GDM1 (cell line): ENCODE data around the gene ZDHHC12.

Experiments
- DNase-seq: peaks from one replicate; lab custom pipeline; 2025; lab: John Stamatoyannopoulos, UW

The ZDHHC12 gene, protein sequence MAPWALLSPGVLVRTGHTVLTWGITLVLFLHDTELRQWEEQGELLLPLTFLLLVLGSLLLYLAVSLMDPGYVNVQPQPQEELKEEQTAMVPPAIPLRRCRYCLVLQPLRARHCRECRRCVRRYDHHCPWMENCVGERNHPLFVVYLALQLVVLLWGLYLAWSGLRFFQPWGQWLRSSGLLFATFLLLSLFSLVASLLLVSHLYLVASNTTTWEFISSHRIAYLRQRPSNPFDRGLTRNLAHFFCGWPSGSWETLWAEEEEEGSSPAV

GRCh38 chr9:128723866-128724743 lies at the start of gene ZDHHC12:
Gene ZDHHC12, minus strand, starts transcription at chr9:128724127. Its CDS starts 34 bp downstream, at chr9:128724093.
- peak; percentile 99 for DNase-seq

DNA sequence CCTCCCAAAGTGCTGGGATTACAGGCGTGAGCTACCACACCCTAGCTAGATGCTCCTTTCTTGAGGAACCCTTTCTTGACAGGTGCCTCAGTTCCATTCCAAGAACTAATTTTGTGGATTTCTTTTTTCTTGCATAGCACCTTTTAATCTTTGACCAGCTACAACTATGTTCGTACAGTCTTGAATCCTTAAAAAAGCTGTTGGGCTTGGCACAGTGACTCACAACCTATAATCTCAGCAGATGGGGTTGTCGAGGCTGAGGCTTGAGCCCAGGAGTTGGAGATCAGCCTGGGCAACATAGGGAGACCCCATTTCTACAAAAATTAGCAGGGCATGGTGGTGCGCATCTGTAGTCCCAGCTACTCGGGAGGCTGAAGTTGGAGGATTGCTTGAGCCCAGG lies 49.1 kb upstream of the ZDHHC12 start:
- DNase-seq, result no peak

DNA sequence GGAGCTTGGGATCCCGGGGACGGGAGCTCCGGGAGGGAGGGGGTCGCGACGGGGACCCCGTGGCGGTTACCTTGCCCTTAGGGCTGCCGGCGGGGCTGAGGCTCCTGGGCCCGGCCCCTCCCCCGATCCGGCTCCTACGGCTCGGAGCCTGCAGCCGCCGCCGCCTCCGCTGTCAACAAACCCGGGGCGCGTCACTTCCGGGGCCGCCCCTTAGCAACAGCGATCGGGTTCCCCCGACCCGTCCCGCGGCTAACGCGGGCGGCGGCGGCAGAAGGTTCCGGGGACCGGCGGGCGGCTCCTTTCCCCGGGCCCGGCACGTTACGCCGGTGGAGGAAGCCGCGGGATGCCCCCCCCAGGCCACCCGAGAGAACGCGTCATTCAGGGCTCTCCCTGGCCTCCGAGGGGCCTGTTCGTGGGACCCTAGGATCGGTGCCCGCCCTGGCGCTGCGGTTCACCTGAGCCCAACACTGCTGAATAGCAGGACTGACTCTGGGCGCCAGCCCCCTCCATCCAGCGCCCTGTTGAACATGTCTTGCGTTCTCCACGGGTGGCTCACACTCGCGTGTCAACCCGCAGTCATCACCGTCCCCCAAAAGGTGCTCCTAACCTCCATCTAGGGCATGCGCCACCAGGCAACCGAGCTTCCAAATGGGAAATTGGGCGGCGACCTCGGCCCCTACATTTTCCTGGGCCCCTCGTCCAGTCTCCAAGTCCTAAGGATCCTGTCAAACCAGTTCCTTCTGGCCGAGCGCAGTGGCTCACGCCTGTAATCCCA lies 48.0 kb upstream of the ZDHHC12 start, which contains the start of gene ZER1:
ZER1 (minus strand) TSS at position 183 of the 775 bp plus-strand sequence. CDS start 16,362 bp downstream, outside the sequence.
- DNase-seq, result peak; percentile 82

DNA sequence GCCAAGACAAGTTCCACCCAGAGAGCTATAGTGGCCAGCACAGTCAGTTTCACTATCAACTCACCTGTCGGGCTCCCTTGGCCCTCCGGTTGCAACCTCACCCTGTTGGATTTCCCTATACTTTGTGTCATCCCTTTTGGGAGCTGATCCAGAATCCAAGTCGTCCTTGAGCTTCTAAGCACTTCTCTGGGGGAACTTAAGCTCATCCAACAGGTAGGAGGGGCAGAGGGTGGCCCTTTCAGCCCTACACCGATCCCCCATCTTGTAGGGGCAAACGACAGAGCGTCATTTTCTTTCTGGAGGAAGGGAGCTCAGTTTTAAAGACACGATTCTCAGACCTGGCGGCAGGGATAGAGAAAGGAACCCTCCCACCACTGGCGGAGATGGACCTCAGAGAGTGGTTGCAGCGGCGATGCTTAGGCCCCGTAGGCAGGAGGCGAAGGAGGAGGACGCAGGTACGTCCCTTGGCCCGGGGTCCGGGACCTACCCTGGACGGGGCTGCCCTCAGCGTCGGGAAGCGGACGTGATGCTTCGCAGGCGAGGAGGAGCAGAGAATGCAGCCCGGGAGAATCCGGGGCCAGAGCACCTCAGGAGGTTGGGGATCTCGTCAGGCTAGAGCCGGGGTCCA lies 47.3 kb upstream of the ZDHHC12 start:
- no peak for DNase-seq

- no peak for DNase-seq
Observed at GRCh38 chr9:128770286-128771030, 46.5 kb upstream of the ZDHHC12 start.

- DNase-seq, result no peak
Observed at GRCh38 chr9:128768606-128769005, 44.7 kb upstream of the ZDHHC12 start.

DNA sequence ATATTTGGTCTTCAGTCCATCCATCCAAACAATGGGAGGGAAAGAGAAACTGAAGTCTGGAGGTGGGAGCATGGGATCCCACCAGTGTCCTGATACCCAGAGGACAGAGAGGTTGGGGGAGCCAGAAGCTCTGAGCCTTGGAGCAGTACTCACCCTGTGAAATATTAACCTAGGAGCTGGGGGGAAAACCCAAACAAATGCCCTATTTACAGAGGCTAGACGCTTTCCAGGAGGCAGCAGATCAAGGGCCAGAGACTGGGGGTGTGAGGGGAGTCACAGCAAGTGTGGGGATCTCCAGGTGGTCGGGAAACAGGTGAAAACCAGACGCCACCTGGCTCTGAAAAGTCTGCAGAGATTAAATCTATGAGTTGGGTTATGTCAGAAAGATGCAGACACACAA lies 41.6 kb upstream of the ZDHHC12 start:
- no peak for DNase-seq

DNA sequence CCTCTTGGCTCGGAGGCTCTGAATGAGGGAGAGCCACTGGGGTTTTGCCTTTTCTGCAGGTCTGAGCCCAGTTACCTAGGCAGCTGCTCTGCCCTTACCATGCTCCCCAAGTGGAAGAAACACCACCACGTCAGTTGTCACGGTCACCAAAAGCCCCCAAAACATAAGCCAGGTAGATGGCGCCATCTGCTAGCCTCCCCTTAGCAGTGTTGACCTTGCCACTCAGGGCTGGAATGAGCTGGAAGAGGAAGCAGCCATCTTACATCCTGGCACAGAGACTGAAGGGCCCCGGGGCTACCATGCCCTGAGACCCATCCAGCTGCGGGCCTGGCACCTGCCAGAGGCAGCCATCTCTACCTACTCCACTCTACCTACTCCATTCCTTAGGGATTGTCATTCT lies 40.4 kb upstream of the ZDHHC12 start:
- DNase-seq, result no peak

DNA sequence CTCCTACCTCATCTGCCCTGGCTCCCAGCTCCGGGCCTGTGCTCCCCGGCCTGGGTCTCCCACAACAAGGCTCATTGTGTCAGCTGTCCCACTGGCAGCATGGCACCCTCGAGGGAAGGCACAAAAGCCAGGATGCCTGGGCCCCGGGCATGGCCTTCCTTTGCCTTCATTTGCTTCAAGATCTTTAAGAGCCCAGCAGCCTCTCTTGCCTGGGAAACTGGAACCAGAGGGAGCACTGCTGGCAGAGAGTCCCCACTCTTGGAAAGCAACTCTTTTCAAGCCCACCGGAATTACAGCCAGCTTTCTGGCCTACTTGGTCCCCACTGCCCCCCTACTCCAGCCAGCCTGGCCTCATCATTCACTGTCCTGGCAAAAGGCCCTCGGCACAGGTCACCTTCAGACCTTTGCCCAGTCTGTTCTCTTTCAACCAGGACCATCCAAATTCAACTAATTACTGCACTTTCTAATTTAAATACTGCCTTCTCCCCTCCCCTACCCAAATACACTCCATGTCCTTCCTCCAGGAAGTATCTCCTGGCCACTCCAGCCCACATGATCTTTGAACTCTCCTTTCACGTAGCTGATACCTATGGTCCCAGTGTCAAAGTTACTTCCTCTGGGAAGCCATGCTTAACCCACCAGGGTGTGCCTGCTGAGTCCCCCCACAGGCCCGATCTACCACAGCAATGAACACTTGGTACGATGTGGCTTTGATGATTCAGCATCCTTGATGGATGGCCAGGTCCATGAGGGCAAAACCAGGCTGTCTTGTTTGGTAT lies 38.9 kb upstream of the ZDHHC12 start:
- no peak for DNase-seq

GRCh38 chr9:128757602-128758001 lies 33.7 kb upstream of the ZDHHC12 start:
- DNase-seq, result no peak

GRCh38 chr9:128753627-128754026 lies 29.7 kb upstream of the ZDHHC12 start:
- no peak for DNase-seq

- DNase-seq, result no peak
Observed at GRCh38 chr9:128750926-128751595, 27.1 kb upstream of the ZDHHC12 start.

- DNase-seq, result no peak
Observed at GRCh38 chr9:128747241-128747640, 23.3 kb upstream of the ZDHHC12 start.

DNA sequence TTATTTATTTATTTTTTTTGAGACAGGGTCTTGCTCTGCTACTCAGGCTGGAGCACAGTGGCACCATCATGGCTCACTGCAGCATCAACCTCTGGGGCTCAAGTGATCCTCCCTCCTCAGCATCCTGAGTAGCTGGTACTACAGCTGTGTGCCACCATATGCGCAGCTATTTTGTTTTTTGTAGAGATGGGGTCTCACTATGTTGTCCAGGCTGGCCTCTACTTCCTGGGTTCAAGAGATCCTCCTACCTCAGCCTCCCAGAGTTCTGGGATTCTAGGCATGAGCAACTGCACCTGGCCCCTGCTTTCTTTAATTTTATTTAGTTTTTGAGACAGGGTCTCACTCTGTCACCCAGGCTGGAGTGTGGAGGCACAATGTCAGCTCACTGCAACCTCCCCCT lies 19.5 kb upstream of the ZDHHC12 start:
- no peak for DNase-seq

GRCh38 chr9:128742401-128742800 lies 18.5 kb upstream of the ZDHHC12 start:
- no peak for DNase-seq

- no peak for DNase-seq
Observed at GRCh38 chr9:128735373-128735772, 11.4 kb upstream of the ZDHHC12 start.

GRCh38 chr9:128733256-128733655 lies 9.3 kb upstream of the ZDHHC12 start:
- no peak for DNase-seq

DNA sequence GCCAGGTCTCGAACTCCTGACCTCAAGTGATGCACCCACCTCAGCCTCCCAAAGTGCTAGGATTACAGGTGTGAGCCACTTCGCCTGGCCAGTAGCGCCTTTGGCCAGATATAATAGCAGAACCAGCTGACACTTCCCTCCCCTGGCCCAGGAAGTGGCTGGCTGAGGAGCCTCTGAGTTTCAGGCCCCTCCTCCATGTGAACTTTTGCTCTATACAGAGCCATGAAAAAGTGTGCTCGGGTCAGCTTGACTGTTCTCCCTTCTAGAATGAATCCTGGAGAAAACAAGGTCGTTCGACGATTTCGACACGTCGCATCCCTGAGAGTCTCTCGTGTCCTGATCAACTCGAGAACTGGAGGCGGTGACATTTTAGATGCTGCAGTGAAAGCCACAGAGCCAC lies 8.6 kb upstream of the ZDHHC12 start:
- DNase-seq, result no peak

DNA sequence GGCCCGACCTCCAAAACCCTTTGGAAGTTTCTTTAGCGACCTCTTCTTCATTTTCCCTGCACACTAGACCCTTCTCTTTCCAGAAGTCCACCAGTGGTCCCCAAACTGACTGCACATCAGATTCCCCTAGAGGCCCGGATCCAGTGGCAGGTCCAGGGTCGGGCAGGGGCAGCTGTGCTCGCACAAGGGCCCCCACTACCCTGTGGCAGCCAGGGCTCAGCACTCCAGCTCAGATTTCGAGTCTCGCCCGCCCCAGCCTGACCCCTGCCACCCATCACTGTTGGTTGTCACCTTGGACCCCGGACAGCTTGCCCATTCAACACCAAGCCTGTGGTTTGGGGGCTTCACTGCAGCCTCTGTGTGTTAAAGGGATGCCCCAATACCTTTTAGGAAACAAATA lies 7.8 kb upstream of the ZDHHC12 start:
- DNase-seq, result no peak

GRCh38 chr9:128731093-128731492 lies 7.2 kb upstream of the ZDHHC12 start:
- no peak for DNase-seq
